GM18519 (cell line): ENCODE measurements around the gene MRPL12.
"Not testable (repeated sequence)": the region's sequence is repeated elsewhere in the genome, so short reads cannot be mapped to it uniquely, and the experiment has no call there.

Experiments used
- ATAC-seq: cut with Tn5 transposase; IDR thresholded peaks from one replicate; pipeline ENCODE4 v1.9.1; 2021; ENCODE audit warnings: mild to moderate bottlenecking, moderate library complexity; ENCODE audit not compliant: unreplicated experiment, low FRiP score

Gene MRPL12

DNA sequence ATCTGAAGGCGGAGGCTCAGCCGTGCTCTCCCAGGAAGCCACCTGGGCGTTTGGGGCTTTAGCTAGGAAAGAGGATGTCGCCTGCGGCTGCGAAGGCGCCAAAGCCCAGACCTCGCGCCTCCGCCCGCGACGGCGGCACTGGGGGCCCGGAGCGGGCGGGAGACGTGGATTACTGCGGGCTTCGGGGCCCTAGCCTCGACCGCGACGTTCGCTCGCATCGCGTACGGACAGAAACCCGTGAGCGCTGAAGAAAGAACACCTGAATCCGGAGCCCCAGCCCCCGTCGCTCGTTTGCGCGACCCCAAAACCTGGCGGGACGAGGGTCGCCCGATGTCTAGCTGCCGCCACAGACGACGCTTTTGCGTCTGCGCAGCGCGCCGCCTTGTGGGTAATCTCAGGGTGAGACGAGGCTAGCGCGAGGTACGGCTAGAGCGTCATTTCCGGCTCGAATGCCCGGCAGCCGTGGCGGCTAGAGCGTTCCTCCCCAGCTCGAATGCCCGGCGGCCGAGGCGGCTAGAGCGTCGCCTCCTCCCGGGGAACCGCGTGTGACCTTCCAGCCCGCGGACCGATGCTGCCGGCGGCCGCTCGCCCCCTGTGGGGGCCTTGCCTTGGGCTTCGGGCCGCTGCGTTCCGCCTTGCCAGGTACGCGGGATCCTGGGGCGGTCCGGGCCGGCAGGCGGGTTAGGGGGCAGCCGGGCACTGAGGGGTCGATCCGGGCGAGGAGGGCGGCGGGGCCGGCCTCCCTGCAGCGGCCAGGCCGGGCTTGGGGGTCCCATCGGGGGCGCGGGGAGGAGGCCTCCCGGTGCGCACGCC lies at the start of gene MRPL12:
Gene MRPL12 (plus strand): TSS at position 434 of the 813 bp plus-strand sequence. CDS start 135 bp downstream, at position 569.
- ATAC-seq: peak; percentile 59

DNA sequence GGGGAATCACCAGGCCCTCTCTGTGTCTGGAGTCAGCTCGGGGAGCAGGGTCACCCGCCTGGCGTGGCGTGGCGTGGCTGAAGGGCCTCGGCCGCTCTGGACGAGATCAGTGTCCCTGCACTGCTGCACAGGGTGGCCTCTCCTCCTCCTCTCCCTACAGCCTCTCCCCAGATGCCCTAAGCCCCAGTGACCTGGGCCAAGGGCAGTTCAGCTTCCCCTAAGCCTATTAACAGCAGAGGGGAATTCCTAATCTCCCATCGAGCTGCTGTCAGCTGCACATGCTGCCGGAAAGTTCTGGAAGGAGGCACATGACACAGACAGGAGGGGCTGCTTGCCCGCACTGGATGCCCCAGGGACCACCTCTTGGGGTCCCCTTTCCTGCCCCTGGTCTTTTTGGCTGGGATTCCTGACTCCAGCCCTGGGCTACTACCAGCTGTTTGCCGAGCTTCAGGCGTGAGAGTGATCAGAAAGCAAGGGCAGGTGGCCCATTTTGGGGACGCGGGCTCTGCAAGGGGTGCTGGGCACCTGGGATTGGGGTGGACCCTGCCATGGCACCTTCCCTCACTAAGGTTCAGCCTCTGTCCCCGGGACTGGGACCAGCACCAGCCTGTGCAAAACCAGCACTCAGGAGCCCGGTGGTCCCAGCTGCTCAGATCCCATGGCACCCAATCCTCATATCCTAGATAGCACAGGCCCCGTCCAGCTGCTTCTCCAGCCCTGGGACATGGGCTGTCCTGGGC lies 47.6 kb upstream of the MRPL12 start:
- ATAC-seq: no peak

DNA sequence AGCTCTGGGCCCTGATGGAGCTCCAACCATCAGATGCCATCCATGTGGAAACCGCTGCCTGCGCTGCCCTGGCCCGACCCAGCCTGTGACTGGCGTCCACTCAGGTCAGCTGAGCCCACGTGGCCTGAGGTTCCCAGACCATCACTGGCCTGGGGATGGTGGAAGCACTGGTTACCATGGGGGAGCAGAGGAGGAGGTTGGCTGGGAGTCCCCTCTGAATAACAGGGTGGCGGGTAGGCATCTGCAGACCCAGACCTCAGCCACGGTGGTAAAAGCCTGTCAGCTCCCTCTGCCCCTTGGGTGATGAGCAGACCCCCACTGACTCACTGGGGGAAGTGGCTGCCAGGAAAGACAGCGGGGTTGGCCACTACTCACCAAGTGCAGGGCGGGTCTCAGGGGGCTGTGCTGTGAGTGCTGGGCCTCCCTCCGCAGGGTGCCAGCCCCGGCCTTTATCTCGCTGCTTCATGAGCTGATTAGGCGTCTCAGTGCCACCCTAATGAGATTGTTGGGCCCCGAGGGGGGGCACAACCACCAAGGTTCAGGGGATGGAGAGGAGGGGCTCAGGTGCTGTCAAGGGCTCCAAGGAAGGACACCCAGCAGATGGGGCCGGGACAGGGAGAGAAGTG lies 46.9 kb upstream of the MRPL12 start, which contains the start of gene PDE6G:
Gene PDE6G (minus strand): TSS at position 425 of the 626 bp plus-strand sequence. CDS start 3,237 bp downstream, outside the sequence.
- no peak for ATAC-seq

DNA sequence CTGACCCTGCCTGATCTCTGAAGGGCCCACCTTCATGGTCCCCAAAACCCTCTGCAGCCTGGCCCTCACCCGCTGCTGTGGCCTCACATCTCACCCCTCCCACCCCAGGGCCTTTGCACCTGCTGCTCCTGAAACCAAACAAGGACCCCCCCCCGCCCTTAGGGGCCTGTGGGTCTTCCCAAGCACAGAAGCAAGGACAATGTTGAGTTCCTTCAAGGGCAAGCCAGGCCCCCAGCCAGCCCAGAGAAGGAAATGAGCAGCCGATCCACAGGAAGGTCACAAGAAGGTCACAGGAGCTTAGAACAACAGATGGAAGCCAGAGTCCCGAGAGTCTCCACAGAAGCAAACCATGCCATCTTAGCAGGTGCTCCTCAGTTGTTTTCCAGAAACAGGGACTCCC lies 46.3 kb upstream of the MRPL12 start:
- no peak for ATAC-seq

DNA sequence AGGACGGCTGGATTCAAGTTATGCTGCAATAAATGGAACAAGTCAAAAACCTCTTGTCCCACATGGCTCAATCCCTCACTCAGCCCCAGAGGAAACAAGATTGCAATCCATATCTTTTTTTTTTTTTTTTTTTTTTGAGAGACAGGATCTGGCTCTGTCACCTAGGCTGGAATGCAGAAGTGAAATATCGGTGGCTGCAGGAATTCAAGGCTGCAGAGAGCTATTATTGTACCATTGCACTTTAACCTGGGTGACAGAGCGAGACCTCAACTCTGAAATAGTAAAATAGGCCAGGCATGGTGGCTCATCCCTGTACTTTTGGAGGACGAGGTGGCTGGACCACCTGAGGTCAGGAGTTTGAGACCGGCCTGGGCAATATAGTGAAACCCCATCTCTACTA lies 44.1 kb upstream of the MRPL12 start:
- no peak for ATAC-seq

DNA sequence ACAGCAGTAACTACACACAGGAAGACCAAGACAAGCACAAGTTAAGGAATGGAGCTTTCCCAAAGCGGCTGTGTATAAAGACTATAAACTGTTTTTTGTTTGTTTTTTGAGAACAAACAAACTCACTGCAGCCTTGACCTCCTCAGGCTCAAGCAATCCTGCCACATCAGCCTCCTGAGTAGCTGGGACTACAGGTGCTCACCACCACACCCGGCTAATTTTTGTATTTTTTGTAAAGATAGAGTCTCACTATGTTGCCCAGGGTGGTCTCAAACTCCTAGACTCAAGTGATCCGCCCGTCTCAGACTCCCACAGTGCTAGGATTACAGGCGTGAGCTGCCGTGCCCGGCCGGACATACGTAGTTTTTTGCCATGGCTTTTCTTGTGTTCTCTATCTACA lies 42.7 kb upstream of the MRPL12 start:
- ATAC-seq: no peak

DNA sequence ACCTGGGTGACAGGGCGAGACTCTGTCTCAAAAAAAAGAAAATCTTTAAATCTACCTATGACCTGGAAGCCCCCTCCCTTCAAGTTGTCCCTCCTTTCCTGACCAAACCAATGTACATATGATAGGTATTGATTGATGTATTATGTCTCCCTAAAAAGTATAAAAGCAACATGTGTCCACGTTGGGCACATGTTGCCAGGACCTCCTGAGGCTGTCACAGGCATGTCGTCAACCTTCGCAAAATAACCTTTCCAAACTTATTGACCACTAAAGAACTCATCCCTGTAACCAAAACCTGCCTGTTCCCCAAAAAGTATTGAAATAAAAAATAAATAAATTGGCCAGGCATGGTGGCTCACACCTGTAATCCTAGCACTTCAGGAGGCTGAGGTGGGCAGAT lies 41.2 kb upstream of the MRPL12 start:
- ATAC-seq: no peak

DNA sequence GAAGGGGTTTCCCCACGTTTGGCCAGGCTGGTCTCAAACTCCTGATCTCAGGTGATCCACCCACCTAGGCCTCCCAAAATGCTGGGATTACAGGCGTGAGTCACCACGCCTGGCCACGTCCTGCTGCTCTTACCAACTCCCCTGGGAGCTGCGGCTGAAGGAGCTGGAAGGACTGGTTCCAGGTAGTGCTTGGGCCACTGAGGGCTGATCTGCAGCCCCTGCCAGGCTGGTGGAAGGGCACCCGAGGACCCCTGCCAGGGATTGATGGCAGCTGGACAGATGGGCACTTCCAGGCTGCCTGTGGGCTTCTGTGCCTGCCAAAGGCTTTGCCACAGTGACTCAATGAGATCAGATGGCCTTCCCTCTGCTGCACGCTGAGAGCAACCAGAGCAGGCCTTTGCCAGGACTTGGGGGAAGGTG lies 39.1 kb upstream of the MRPL12 start:
- no peak for ATAC-seq

DNA sequence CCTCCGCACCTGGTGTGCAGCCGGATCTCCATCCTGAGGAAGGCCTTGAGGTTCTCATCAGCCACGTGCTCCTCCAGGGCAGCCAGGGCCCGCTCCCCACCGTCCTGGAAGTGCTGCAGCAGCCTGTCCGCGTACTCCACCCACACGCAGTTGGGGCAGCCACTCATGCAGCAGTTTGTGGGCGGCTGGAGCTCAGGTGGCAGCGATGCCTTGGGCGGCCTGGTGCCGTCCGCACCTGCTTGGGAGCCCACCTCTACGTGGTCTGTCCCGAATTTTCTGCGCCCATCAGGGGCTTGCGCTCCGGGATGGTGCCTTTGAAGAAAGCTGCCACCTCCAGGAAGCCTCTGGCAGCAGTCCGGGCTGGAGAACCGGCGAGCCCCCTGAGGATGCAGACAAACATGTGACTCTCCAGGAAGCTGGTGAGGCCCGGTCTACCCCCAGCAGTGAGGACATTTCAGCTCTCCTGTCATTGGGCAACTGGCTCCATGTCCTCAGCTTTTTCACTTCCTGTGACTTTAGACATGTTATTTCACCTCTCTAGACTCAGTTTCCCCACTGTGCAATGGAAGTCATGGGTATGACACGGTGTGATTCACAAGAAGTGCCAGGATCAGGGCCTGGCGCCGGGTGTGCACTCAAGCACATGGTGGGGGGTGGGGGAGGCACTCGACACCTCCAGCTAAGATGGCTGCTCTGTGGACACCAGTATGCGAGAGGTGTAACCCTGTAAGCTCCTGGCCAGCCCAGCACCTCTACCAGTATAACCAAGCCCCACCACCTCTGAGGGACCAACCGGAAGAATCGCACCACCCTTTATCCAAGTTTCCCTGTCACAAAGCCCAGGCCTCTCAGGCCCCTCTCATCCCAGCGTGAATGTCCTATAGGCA lies 37.7 kb upstream of the MRPL12 start:
- no peak for ATAC-seq

DNA sequence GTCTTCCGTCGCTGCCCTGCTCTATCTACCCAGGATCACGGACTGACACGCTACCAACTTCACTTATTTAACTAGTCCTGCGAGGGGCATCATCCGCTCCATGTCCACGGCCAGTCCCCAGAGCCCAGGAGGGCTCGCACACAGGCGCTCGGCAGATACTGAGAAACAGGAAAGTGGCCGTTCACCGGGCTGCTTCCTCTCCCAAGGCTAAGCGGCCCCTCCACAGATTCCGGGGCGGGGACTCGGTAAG lies 37.1 kb upstream of the MRPL12 start:
- no peak for ATAC-seq

DNA sequence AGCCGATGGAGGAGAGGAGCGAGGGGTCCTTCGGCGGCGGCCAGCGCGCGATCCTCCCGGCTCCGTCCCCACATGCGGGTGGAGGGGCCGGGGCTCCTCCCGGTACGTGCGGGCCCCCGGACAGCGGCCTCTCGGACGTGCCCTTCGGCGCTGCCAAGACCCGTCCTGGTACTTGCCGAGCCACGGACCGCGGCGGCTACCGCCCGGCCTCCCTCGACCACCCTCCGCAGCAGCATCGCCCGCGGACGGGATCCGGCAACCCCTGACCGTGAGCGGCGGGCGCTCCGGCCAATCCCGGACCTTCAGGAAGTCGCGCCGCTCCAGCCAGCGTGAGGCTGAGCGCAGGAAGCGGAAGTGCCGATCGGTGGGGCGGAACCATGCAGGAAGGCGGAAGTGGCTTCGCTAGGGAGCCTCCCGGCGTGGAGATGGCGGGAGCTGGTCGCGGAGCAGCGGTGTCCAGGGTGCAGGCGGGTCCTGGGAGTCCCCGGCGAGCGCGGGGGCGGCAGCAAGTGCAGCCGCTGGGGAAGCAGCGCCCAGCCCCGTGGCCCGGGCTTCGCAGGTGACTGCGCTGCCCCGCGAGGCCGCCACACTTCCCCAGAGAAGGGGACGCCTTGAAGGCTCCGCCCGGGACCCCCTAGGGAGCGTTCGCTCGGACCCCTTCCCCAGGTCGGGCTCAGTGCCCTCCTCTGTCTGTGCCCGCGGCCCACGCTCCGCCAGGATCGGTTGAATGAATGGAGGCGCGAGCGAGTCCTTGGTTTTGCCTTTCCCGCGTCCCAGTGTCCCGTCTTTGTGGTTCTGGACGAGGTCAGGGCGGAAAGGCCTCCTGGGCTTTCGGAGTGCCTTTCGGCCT lies 36.6 kb upstream of the MRPL12 start, which contains the start of the genes CCDC137 and OXLD1:
Gene CCDC137 (plus strand): TSS at position 396 of the 850 bp plus-strand sequence. CDS start 30 bp downstream, at position 426.
Gene OXLD1 (minus strand): TSS at position 264 of the 850 bp plus-strand sequence. CDS start 28 bp downstream, at position 236.
- ATAC-seq: peak; percentile 87

DNA sequence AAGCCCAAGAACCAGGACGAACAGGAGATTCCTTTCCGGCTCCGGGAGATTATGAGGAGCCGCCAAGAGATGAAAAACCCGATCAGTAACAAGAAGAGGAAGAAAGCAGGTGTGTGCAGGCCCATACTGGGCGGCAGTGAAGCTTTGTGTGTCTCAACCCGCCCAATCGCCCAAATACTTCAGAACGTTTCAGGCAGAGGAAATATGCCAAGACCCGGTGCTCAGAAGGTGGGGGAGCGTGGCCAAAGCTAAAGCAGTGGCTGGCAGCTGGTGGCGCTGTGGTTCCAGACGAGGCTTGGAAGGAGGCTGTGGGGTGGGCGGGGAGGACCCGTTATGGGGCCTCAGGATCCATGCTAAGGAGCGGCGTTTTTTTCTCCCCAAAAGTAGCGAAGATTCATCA lies 35.4 kb upstream of the MRPL12 start:
- no peak for ATAC-seq

DNA sequence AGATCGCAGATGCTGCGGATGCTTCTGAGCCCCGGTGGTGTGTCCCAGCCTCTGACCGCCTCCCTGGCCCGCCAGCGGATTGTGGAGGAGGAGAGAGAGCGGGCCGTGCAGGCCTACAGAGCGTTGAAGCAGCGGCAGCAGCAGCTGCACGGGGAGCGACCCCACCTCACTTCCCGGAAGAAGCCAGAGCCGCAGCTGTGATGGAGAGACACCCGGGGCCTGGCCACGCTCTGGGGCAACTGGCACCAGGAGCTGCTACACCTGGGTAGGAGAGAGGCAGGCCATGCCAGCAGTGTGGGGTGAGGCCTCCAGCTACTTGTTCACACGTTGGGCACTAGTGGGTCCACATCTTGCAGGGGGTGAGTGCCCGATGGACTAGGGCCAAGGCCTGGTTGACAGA lies 30.7 kb upstream of the MRPL12 start:
- ATAC-seq: no peak

DNA sequence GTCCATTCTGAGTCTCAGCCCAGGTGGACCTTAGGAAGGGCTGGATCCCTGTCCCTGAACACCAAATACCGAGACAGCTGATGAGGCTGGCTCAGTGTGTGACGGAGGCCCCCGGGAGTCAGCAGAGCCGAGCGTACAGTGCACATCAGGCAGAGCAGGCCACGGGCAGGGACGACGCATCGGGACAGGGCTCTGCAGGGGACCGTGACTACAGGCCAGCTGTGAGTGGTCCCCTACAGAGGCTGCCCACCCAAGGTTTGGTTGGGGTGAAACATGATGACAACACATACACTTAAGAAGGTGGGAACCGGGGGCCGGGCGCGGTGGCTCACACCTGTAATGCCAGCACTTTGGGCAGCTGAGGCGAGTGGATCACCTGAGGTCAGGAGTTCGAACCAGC lies 30.2 kb upstream of the MRPL12 start:
- no peak for ATAC-seq

DNA sequence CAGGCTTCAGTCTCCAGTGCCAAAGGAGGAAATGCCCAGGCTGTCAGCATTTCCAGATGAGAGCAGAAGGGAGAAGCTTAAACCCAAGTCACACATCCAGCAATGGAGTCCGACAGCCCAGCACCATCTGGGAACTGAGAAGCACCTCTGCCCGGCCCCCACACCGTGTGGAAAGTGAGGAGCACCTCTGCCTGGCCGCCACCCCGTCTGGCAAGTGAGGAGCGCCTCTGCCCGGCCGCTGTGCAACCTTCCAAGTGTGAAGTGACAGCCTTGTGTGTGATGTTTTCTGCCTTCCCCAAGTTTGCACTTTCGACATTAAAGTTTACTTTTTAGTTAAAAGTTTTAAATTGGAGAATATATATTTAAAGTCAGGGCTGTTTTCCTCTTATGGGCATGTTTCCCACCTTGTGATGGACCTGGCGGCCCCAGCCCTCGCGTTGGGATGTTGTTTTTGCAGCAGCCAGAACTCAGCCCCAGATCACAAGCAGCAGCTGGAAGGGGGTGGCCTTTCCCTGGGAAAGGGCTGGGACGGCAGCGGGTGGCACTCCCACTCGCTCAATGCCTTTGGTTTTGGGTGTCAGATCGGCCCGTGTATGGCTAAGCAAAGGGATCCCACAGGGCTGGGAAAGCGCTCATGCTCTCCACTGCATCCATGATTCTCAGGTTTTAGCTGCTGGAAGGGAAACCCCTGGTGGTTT lies 29.5 kb upstream of the MRPL12 start:
- ATAC-seq: no peak

DNA sequence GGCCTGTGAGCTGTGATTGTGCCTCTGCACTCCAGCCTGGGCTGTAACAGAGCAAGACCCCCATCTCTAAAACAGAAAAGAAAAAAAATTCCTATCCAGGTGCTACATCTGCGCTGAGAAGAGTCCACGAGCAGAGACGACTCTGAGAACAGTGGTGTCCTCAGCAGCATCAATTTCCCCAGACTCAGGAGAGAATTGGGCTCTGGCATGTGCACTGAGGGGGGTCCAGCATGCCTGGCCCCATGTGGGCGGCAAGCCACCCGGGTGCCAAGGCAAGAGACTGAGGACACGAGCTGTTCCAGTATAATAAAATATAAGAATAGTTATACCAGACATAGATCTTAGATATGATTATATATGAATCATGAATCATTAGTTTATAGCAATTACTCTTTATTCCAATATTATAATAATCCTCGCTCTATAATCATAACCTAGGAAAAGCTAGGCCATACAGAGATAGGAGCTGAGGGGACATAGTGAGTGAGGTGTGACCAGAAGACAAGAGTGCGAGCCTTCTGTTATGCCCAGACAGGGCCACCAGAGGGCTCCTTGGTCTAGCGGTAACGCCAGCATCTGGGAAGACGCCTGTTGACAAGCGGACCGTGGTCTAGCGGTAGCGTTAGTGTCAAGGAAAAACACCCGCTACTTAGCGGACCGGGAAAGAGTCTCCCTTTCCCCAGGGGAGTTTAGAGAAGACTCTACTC lies 27.5 kb upstream of the MRPL12 start:
- not testable (repeated sequence) for ATAC-seq

DNA sequence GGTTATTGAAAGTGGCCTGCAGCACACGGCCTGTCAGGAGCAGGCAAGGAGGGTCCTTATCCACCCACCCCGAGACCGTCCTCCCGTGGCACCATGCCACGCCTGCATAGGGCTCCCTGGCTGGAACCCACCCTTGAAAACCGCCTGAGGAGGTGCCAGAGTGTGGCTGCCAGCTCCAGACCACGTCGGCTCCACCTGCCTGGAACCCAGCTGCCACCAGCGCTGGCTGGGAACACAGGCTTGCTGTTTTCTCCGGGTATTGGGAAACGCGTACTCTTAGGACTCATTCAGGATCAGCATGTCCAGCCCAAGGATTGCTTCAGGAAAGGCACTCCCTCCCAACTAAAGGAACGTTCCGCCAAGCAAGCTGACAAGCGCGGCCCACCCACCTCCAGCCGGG lies 26.3 kb upstream of the MRPL12 start:
- no peak for ATAC-seq

DNA sequence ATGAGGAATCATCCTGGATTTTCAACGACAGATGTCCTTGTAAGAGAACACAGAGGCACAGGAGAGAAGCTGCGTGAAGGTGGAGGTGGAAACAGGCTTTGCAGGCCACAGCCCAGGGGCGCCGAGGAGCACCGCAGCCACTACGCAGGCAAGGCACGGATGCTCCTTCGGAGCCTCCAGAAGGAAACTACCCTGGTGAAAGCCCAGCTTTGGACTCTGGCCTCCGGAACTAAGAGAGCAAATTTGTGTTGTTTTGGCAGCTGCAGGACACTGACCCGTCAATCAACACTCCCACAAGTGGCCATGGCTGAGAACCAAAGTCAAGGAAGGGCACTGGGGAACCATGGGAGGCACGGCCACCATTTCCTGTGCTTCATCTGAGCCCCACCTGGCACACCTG lies 23.0 kb upstream of the MRPL12 start:
- ATAC-seq: no peak
